GM23338 (cell line): ENCODE measurements around the gene ACVR2A. TPM values are rescaled to one million over a fixed set of nuclear protein-coding genes. Genes with fewer than 3 reads are reported as not detected.

ENCODE experiments used
- ATAC-seq: fragments of 200-7000 bp; cut with Tn5 transposase; 3 replicates; pipeline ENCODE4 v1.9.1; 2020
- DNase-seq: peaks from one replicate; pipeline ENCODE4 v3.0.0-alpha.2; 2015; ENCODE audit warnings: low spot score
- H2AFZ ChIP-seq: fragments of 200-600 bp; sonication (generic); 2 replicates; pipeline ENCODE4 v1.8.0; 2016; ENCODE audit warnings: antibody characterized with exemption, mild to moderate bottlenecking, moderate library complexity
- H3F3A ChIP-seq: fragments of 200-600 bp; sonication (generic); replicated peaks from 2 replicates; pipeline ENCODE4 v1.8.0; 2017; ENCODE audit warnings: antibody characterized with exemption, mixed run types, low read depth
- H3K27ac ChIP-seq: fragments of 200-600 bp; sonication (generic); 2 replicates; pipeline ENCODE4 v1.6.1; 2016; ENCODE audit warnings: low read depth
- H3K27me3 ChIP-seq: fragments of 200-600 bp; sonication (generic); 2 replicates; pipeline ENCODE4 v1.8.0; 2016; ENCODE audit warnings: mild to moderate bottlenecking, mixed run types, moderate library complexity; ENCODE audit not compliant: insufficient read depth
- H3K36me3 ChIP-seq: fragments of 200-600 bp; sonication (generic); 2 replicates; pipeline ENCODE4 v1.8.0; 2016; ENCODE audit warnings: mild to moderate bottlenecking; ENCODE audit not compliant: insufficient read depth
- H3K4me1 ChIP-seq: fragments of 200-600 bp; sonication (generic); 2 replicates; pipeline ENCODE4 v1.8.0; 2016; ENCODE audit warnings: mild to moderate bottlenecking, moderate library complexity; ENCODE audit not compliant: insufficient read depth
- H3K4me2 ChIP-seq: fragments of 200-600 bp; sonication (generic); 2 replicates; pipeline ENCODE4 v1.7.1; 2017; ENCODE audit warnings: mixed run types
- H3K4me3 ChIP-seq: fragments of 200-600 bp; sonication (generic); 2 replicates; pipeline ENCODE4 v1.6.1; 2016; ENCODE audit warnings: mixed run types
- H3K79me2 ChIP-seq: fragments of 200-600 bp; sonication (generic); replicated peaks from 2 replicates; pipeline ENCODE4 v1.8.0; 2017; ENCODE audit warnings: mild to moderate bottlenecking; ENCODE audit not compliant: insufficient read depth
- H3K9me2 ChIP-seq: fragments of 200-600 bp; sonication (generic); 2 replicates; pipeline ENCODE4 v1.8.0; 2017; ENCODE audit not compliant: insufficient read depth
- H4K20me1 ChIP-seq: fragments of 200-600 bp; sonication (generic); replicated peaks from 2 replicates; pipeline ENCODE4 v1.8.0; 2017; ENCODE audit warnings: mild to moderate bottlenecking; ENCODE audit not compliant: insufficient read depth
- H3K27ac Mint-ChIP-seq: 2 replicates; pipeline ENCODE4 v1.8.0; 2020; ENCODE audit warnings: inconsistent platforms, mild to moderate bottlenecking, moderate library complexity, mixed read lengths
- H3K27me3 Mint-ChIP-seq: 3 replicates; pipeline ENCODE4 v1.8.0; 2022; ENCODE audit warnings: low read depth, mild to moderate bottlenecking, moderate library complexity, mixed read lengths, inconsistent platforms; ENCODE audit not compliant: insufficient read depth, poor library complexity
- H3K36me3 Mint-ChIP-seq: 3 replicates; pipeline ENCODE4 v1.8.0; 2021; ENCODE audit warnings: low read depth, mild to moderate bottlenecking, inconsistent platforms, moderate library complexity, mixed read lengths
- H3K4me1 Mint-ChIP-seq: 3 replicates; pipeline ENCODE4 v1.8.0; 2020; ENCODE audit warnings: mild to moderate bottlenecking, inconsistent platforms, mixed read lengths
- H3K4me3 Mint-ChIP-seq: 3 replicates; pipeline ENCODE4 v1.8.0; 2021; ENCODE audit warnings: moderate library complexity, mild to moderate bottlenecking, inconsistent platforms, mixed read lengths
- H3K9me3 Mint-ChIP-seq: 3 replicates; pipeline ENCODE4 v1.8.0; 2020; ENCODE audit warnings: moderate library complexity, mild to moderate bottlenecking, inconsistent platforms, mixed read lengths
- CREB1 ChIP-seq: fragments of 250-450 bp; sonication (Bioruptor Pico); IDR thresholded peaks from 2 replicates; pipeline ENCODE4 v1.5.0; 2020; ENCODE audit warnings: low read depth, mild to moderate bottlenecking, moderate library complexity
- EZH2 ChIP-seq: fragments of 200-600 bp; sonication (generic); IDR thresholded peaks from one replicate; pipeline ENCODE4 v1.8.0; 2017; ENCODE audit warnings: antibody characterized with exemption, mild to moderate bottlenecking, low read depth; ENCODE audit not compliant: unreplicated experiment
- EZH2phosphoT487 ChIP-seq: fragments of 200-600 bp; sonication (generic); IDR thresholded peaks from one replicate; pipeline ENCODE4 v1.8.1; 2018; ENCODE audit warnings: antibody characterized with exemption; ENCODE audit not compliant: unreplicated experiment
- JUNB ChIP-seq: IDR thresholded peaks from one replicate; pipeline ENCODE4 v1.6.1; 2016; ENCODE audit warnings: antibody characterized with exemption; ENCODE audit not compliant: unreplicated experiment
- NANOG ChIP-seq: IDR thresholded peaks from 2 replicates; pipeline ENCODE4 v1.6.1; 2016; ENCODE audit warnings: antibody characterized with exemption, borderline replicate concordance
- POLR2AphosphoS5 ChIP-seq: IDR thresholded peaks from 2 replicates; pipeline ENCODE4 v1.6.1; 2016; ENCODE audit warnings: antibody characterized with exemption, low read depth
- STAT1 ChIP-seq: IDR thresholded peaks from one replicate; pipeline ENCODE4 v1.6.1; 2016; ENCODE audit warnings: antibody characterized with exemption; ENCODE audit not compliant: unreplicated experiment
- ZNF114 ChIP-seq: fragments of 250-450 bp; sonication (Bioruptor Pico); IDR thresholded peaks from 2 replicates; pipeline ENCODE4 v1.5.0; 2020; ENCODE audit warnings: mild to moderate bottlenecking, moderate library complexity
- ZNF331 ChIP-seq: fragments of 250-450 bp; sonication (Bioruptor Pico); IDR thresholded peaks from 2 replicates; pipeline ENCODE4 v1.5.0; 2020; ENCODE audit warnings: low read depth, mild to moderate bottlenecking, moderate library complexity
- polyA plus RNA-seq: library from polyadenylated mRNA; unstranded; fragments of >200 nt; fragmentation: Nextera tagmentation; extraction: Ambion mirVana; gene quantifications from 2 replicates; pipeline ENCODE4 v1.2.1, GENCODE V29; 2016
- total RNA-seq: library from RNA; depleted of rRNA; stranded (reverse); fragments of >200 nt; shearing (Covaris generic); gene quantifications from 2 replicates; pipeline ENCODE4 v1.2.3, GENCODE V29; 2014
- TF ChIP-seq, protein P1 (sequence below), 2 experiments: fragments of 200-600 bp in 1 of 2; sonication (generic) in 1 of 2; conservative IDR thresholded peaks; 2 replicates each; pipeline versions ENCODE4 v1.5.1 to v1.6.1; 2016 to 2017; ENCODE audit warnings: antibody characterized with exemption in 2 of 2, low read depth in 2 of 2, mild to moderate bottlenecking in 2 of 2, moderate library complexity in 1 of 2
- TF ChIP-seq, protein P2 (sequence below): IDR thresholded peaks from one replicate; pipeline ENCODE4 v1.6.1; 2018; ENCODE audit warnings: antibody characterized with exemption; ENCODE audit not compliant: unreplicated experiment
- TF ChIP-seq, protein P3 (sequence below): IDR thresholded peaks from 2 replicates; pipeline ENCODE4 v1.6.1; 2016; ENCODE audit warnings: antibody characterized with exemption
- TF ChIP-seq, protein P4 (sequence below): fragments of 250-450 bp; sonication (Bioruptor Pico); IDR thresholded peaks from 2 replicates; pipeline ENCODE4 v1.5.0; 2020; ENCODE audit warnings: mild to moderate bottlenecking, moderate library complexity

Gene ACVR2A
- total and polyA plus RNA-seq, 2 experiments from 2014 or later, result 11.8 to 15.6 TPM

DNA sequence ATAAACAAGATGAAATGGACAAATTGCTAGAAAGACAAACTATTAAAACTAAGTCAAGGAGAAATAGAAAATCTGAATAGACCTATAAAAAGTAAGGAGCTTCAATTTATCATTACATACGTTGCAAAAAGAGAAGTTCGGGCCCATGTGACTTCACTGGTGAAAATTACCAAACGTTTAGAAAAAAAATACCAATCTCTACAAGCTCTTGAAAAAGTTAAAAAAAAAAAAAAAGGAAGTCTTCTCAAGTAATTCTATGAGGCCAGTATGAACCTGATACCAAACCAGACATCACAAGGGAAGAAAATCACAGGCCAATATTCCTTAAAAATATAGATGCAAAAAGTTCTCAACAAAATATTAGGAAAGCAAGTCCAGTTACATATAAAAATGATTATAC is 20.2 kb upstream of the ACVR2A start:
- no peak for TF ChIP-seq ZNF114
- TF ChIP-seq, protein P1, sequence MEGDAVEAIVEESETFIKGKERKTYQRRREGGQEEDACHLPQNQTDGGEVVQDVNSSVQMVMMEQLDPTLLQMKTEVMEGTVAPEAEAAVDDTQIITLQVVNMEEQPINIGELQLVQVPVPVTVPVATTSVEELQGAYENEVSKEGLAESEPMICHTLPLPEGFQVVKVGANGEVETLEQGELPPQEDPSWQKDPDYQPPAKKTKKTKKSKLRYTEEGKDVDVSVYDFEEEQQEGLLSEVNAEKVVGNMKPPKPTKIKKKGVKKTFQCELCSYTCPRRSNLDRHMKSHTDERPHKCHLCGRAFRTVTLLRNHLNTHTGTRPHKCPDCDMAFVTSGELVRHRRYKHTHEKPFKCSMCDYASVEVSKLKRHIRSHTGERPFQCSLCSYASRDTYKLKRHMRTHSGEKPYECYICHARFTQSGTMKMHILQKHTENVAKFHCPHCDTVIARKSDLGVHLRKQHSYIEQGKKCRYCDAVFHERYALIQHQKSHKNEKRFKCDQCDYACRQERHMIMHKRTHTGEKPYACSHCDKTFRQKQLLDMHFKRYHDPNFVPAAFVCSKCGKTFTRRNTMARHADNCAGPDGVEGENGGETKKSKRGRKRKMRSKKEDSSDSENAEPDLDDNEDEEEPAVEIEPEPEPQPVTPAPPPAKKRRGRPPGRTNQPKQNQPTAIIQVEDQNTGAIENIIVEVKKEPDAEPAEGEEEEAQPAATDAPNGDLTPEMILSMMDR (conservative IDR thresholded peaks at IDR 0.05; ENCODE audit: low read depth in 2 of 2), result no peak
- TF ChIP-seq, protein P2, sequence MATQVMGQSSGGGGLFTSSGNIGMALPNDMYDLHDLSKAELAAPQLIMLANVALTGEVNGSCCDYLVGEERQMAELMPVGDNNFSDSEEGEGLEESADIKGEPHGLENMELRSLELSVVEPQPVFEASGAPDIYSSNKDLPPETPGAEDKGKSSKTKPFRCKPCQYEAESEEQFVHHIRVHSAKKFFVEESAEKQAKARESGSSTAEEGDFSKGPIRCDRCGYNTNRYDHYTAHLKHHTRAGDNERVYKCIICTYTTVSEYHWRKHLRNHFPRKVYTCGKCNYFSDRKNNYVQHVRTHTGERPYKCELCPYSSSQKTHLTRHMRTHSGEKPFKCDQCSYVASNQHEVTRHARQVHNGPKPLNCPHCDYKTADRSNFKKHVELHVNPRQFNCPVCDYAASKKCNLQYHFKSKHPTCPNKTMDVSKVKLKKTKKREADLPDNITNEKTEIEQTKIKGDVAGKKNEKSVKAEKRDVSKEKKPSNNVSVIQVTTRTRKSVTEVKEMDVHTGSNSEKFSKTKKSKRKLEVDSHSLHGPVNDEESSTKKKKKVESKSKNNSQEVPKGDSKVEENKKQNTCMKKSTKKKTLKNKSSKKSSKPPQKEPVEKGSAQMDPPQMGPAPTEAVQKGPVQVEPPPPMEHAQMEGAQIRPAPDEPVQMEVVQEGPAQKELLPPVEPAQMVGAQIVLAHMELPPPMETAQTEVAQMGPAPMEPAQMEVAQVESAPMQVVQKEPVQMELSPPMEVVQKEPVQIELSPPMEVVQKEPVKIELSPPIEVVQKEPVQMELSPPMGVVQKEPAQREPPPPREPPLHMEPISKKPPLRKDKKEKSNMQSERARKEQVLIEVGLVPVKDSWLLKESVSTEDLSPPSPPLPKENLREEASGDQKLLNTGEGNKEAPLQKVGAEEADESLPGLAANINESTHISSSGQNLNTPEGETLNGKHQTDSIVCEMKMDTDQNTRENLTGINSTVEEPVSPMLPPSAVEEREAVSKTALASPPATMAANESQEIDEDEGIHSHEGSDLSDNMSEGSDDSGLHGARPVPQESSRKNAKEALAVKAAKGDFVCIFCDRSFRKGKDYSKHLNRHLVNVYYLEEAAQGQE, result no peak
- TF ChIP-seq, protein P3, sequence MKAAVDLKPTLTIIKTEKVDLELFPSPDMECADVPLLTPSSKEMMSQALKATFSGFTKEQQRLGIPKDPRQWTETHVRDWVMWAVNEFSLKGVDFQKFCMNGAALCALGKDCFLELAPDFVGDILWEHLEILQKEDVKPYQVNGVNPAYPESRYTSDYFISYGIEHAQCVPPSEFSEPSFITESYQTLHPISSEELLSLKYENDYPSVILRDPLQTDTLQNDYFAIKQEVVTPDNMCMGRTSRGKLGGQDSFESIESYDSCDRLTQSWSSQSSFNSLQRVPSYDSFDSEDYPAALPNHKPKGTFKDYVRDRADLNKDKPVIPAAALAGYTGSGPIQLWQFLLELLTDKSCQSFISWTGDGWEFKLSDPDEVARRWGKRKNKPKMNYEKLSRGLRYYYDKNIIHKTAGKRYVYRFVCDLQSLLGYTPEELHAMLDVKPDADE, result no peak
- TF ChIP-seq EZH2phosphoT487, result no peak
- no peak for TF ChIP-seq JUNB
- TF ChIP-seq, protein P4, sequence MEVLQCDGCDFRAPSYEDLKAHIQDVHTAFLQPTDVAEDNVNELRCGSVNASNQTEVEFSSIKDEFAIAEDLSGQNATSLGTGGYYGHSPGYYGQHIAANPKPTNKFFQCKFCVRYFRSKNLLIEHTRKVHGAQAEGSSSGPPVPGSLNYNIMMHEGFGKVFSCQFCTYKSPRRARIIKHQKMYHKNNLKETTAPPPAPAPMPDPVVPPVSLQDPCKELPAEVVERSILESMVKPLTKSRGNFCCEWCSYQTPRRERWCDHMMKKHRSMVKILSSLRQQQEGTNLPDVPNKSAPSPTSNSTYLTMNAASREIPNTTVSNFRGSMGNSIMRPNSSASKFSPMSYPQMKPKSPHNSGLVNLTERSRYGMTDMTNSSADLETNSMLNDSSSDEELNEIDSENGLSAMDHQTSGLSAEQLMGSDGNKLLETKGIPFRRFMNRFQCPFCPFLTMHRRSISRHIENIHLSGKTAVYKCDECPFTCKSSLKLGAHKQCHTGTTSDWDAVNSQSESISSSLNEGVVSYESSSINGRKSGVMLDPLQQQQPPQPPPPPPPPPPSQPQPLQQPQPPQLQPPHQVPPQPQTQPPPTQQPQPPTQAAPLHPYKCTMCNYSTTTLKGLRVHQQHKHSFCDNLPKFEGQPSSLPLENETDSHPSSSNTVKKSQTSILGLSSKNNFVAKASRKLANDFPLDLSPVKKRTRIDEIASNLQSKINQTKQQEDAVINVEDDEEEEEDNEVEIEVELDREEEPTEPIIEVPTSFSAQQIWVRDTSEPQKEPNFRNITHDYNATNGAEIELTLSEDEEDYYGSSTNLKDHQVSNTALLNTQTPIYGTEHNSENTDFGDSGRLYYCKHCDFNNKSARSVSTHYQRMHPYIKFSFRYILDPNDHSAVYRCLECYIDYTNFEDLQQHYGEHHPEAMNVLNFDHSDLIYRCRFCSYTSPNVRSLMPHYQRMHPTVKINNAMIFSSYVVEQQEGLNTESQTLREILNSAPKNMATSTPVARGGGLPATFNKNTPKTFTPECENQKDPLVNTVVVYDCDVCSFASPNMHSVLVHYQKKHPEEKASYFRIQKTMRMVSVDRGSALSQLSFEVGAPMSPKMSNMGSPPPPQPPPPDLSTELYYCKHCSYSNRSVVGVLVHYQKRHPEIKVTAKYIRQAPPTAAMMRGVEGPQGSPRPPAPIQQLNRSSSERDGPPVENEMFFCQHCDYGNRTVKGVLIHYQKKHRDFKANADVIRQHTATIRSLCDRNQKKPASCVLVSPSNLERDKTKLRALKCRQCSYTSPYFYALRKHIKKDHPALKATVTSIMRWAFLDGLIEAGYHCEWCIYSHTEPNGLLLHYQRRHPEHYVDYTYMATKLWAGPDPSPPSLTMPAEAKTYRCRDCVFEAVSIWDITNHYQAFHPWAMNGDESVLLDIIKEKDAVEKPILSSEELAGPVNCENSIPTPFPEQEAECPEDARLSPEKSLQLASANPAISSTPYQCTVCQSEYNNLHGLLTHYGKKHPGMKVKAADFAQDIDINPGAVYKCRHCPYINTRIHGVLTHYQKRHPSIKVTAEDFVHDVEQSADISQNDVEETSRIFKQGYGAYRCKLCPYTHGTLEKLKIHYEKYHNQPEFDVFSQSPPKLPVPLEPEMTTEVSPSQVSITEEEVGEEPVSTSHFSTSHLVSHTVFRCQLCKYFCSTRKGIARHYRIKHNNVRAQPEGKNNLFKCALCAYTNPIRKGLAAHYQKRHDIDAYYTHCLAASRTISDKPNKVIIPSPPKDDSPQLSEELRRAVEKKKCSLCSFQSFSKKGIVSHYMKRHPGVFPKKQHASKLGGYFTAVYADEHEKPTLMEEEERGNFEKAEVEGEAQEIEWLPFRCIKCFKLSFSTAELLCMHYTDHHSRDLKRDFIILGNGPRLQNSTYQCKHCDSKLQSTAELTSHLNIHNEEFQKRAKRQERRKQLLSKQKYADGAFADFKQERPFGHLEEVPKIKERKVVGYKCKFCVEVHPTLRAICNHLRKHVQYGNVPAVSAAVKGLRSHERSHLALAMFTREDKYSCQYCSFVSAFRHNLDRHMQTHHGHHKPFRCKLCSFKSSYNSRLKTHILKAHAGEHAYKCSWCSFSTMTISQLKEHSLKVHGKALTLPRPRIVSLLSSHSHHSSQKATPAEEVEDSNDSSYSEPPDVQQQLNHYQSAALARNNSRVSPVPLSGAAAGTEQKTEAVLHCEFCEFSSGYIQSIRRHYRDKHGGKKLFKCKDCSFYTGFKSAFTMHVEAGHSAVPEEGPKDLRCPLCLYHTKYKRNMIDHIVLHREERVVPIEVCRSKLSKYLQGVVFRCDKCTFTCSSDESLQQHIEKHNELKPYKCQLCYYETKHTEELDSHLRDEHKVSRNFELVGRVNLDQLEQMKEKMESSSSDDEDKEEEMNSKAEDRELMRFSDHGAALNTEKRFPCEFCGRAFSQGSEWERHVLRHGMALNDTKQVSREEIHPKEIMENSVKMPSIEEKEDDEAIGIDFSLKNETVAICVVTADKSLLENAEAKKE, result no peak
- TF ChIP-seq STAT1, result no peak
- TF ChIP-seq CREB1 (CRISPR knock-in tag), result no peak
- TF ChIP-seq POLR2AphosphoS5, result no peak
- no peak for TF ChIP-seq NANOG
- TF ChIP-seq ZNF331, result no peak
- no peak for TF ChIP-seq EZH2
- Histone ChIP-seq H3K4me1 (no peaks in the 10 kb centered on the region), H3K27me3 (no peaks in the 10 kb centered on the region), H2AFZ (no peak overlapping the region), H3K9me2 (no peaks in the 10 kb centered on the region; the same call in 1 of the 2 replicates), H3K4me2 (no peak overlapping the region), H3K27ac (no peak overlapping the region), H4K20me1 (no peaks in the 10 kb centered on the region), H3F3A (no peaks in the 10 kb centered on the region), H3K4me3 (no peak overlapping the region), H3K79me2 (no peaks in the 10 kb centered on the region), H3K36me3 (no peaks in the 10 kb centered on the region)
- no peak overlapping the region for H3K4me3 Mint-ChIP-seq
- peaks cover 10% of the 10 kb centered on the region for H3K36me3 Mint-ChIP-seq
- no peak for ATAC-seq
- peaks cover 8% of the 10 kb centered on the region; the same call in 1 of the 3 replicates for H3K9me3 Mint-ChIP-seq
- no peak for DNase-seq
- H3K4me1 Mint-ChIP-seq, result no peaks in the 10 kb centered on the region
- no peaks in the 10 kb centered on the region for H3K27me3 Mint-ChIP-seq
- H3K27ac Mint-ChIP-seq, result no peak overlapping the region
